Measurements from ENCODE around the gene PROM1. TPM values are rescaled to one million over a fixed set of nuclear protein-coding genes. Genes with fewer than 3 reads are reported as not detected.

PROM1 gene
- total RNA-seq, 1 donor from 2014 or later, result not detected

Other genes with a start within 250 kb of the PROM1 start
- not detected in 2 replicates for gene FGFBP1, start 145.3 kb downstream of the PROM1 start, total RNA-seq
- gene FGFBP2, start 120.8 kb downstream of the PROM1 start, total RNA-seq, result not detected in 2 replicates
- gene TAPT1, start 142.4 kb upstream of the PROM1 start, total RNA-seq, result 7.8 and 14.5 TPM in 2 replicates